ENCODE results near the gene VSTM4.
A peak's percentile ranks its signal among the peaks of the same experiment; 100 is the strongest.

Gene VSTM4

GRCh38 chr10:49131507-49132361 is 16.4 kb upstream of the VSTM4 start:
- Mint-ChIP-seq H3K9me3 (peaks cover 14% of the 10 kb centered on the region), H3K27ac (peak overlapping the region in 2 of 3 experiments; percentile 25 to 73), H3K36me3 (ENCODE audit: low read depth) (no peaks in the 10 kb centered on the region), H3K4me1 (peaks cover 54% of the 10 kb centered on the region), H3K27me3 (ENCODE audit: low read depth) (peaks cover 4% of the 10 kb centered on the region), H3K4me3 (no peak overlapping the region)
- TF ChIP-seq CTCF (IDR thresholded peaks at IDR 0.05; ENCODE audit: unreplicated experiment in 3 of 3): no peak

GRCh38 chr10:49129376-49129775 is 14.1 kb upstream of the VSTM4 start:
- no peaks in the 10 kb centered on the region for H3K36me3 Mint-ChIP-seq (ENCODE audit: low read depth)
- peaks cover 47% of the 10 kb centered on the region for H3K4me1 Mint-ChIP-seq
- no peak for TF ChIP-seq CTCF (IDR thresholded peaks at IDR 0.05; ENCODE audit: unreplicated experiment in 3 of 3)
- peaks cover 1% of the 10 kb centered on the region for H3K27me3 Mint-ChIP-seq (ENCODE audit: low read depth)
- peaks cover 7% of the 10 kb centered on the region for H3K9me3 Mint-ChIP-seq
- H3K27ac Mint-ChIP-seq: no peak overlapping the region
- no peak overlapping the region for H3K4me3 Mint-ChIP-seq

- no peak overlapping the region for H3K4me3 Mint-ChIP-seq
- no peak for TF ChIP-seq CTCF (IDR thresholded peaks at IDR 0.05; ENCODE audit: unreplicated experiment in 3 of 3)
- H3K27me3 Mint-ChIP-seq (ENCODE audit: low read depth): no peaks in the 10 kb centered on the region
- no peak overlapping the region for H3K27ac Mint-ChIP-seq
- H3K36me3 Mint-ChIP-seq (ENCODE audit: low read depth): no peaks in the 10 kb centered on the region
- H3K9me3 Mint-ChIP-seq: peaks cover 7% of the 10 kb centered on the region
- H3K4me1 Mint-ChIP-seq: peaks cover 44% of the 10 kb centered on the region
Measured at GRCh38 chr10:49128854-49129253, 13.5 kb upstream of the VSTM4 start.

GRCh38 chr10:49123981-49124950 is 8.9 kb upstream of the VSTM4 start:
- TF ChIP-seq CTCF (IDR thresholded peaks at IDR 0.05; ENCODE audit: unreplicated experiment in 3 of 3): no peak
- H3K4me1 Mint-ChIP-seq: peaks cover 31% of the 10 kb centered on the region
- H3K9me3 Mint-ChIP-seq: peaks cover 12% of the 10 kb centered on the region
- peak overlapping the region; percentile 10 to 75 (median 50) for H3K27ac Mint-ChIP-seq
- H3K27me3 Mint-ChIP-seq (ENCODE audit: low read depth): peaks cover 4% of the 10 kb centered on the region
- H3K36me3 Mint-ChIP-seq (ENCODE audit: low read depth): no peaks in the 10 kb centered on the region
- peak overlapping the region in 1 of 3 experiments; percentile 9 for H3K4me3 Mint-ChIP-seq

- H3K9me3 Mint-ChIP-seq: peaks cover 6% of the 10 kb centered on the region
- H3K4me3 Mint-ChIP-seq: no peak overlapping the region
- H3K27me3 Mint-ChIP-seq (ENCODE audit: low read depth): peaks cover 4% of the 10 kb centered on the region
- TF ChIP-seq CTCF (IDR thresholded peaks at IDR 0.05; ENCODE audit: unreplicated experiment in 3 of 3): no peak
- H3K36me3 Mint-ChIP-seq (ENCODE audit: low read depth): no peaks in the 10 kb centered on the region
- H3K27ac Mint-ChIP-seq: no peak overlapping the region
- peaks cover 38% of the 10 kb centered on the region for H3K4me1 Mint-ChIP-seq
Measured at GRCh38 chr10:49120911-49121310, 5.6 kb upstream of the VSTM4 start.

Measured in nephron (organoid).